BJ (cell line): ENCODE data around the gene CCNA2. TPM values are rescaled to one million over a fixed set of nuclear protein-coding genes. Genes with fewer than 3 reads are reported as not detected.
A peak's percentile ranks its signal among the peaks of the same experiment; 100 is the strongest.

Experiments used
- CTCF ChIA-PET: fragments of 350-600 bp; formaldehyde crosslinking; extraction: SDS; loops from one replicate; lab custom pipeline; 2021; ENCODE audit warnings: antibody characterized with exemption, inconsistent platforms; lab: Yijun Ruan, JAX
- POLR2A ChIA-PET: fragments of 300-600 bp; sonication (Branson Sonifier 250); formaldehyde crosslinking; extraction: SDS; loops from one replicate; lab custom pipeline; 2021; ENCODE audit warnings: antibody characterized with exemption; lab: Charles Lee
- DNase-seq: peaks from one replicate; pipeline ENCODE4 v3.0.0-alpha.2; 2011; ENCODE audit warnings: low read depth
- H3K27me3 ChIP-seq: 2 replicates; pipeline ENCODE4 v1.6.0; 2011; ENCODE audit warnings: low read length; ENCODE audit not compliant: control insufficient read depth, insufficient read depth
- H3K36me3 ChIP-seq: 2 replicates; pipeline ENCODE4 v1.5.1; 2011; ENCODE audit warnings: low read length; ENCODE audit not compliant: control insufficient read depth, insufficient read depth
- H3K4me3 ChIP-seq: 2 replicates; pipeline ENCODE4 v1.5.1; 2011; ENCODE audit warnings: low read depth, mild to moderate bottlenecking, control low read depth, low read length
- CTCF ChIP-seq: IDR thresholded peaks from 2 replicates; pipeline ENCODE4 v1.5.1; 2011; ENCODE audit warnings: low read depth, mild to moderate bottlenecking, control low read depth, inconsistent platforms, low read length, moderate library complexity; ENCODE audit not compliant: insufficient read depth
- polyA plus RNA-seq: library from polyadenylated mRNA; depleted of rRNA; stranded (reverse); fragments of >200 nt; gene quantifications from 2 replicates; pipeline ENCODE4 v1.2.3, GENCODE V29; 2011

The CCNA2 gene
- polyA plus RNA-seq, 1 experiment: 26.8 TPM

DNA sequence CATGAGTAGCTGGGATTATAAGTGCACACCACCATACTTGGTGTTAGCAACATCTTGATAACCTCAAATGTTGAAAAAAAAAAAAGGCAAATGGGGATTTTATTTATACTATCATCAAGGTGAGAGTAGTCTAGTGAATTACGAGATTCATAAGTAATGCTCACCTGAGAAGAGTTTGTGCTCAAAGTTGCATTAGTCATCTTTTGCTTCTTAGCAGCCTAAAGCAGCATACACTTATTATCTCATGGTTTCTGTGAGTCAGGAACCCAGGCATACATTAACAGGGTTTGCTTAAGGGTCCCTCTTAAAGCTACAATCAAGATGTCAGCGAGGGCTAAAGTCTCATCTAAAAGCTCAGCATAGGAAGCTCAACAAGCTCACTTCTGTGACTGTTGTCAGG is 30.7 kb downstream of the CCNA2 start:
- CTCF ChIA-PET: no interaction called here

DNA sequence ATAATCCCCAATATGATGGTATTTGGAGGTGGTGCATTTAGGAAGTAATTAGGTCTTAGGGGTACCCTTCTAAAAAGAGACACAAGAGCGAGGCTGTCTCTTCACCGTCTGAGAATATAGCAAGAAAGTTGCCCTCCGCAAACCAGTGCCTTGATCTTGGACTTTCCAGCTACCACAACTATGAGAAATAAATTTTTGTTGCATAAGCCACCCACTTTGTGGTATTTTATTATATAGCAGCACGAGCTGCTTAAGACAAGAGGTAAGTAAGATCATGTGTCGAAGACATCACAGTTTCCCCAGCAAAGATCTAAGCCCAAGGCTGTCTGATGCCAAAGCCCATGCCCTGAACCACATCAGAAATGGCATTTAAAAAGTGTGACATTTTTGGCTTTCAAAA is 32.2 kb downstream of the CCNA2 start:
- POLR2A ChIA-PET: no interaction called here
- Histone ChIP-seq H3K36me3 (no peaks in the 10 kb centered on the region), H3K4me3 (no peak overlapping the region), H3K27me3 (no peaks in the 10 kb centered on the region)
- TF ChIP-seq CTCF: no peak
- CTCF ChIA-PET: interaction anchor here (0.9 kb wide), 1 partner anchor 307 kb away, joined by 3 read pairs; no protein-coding TSS in a partner anchor
- peak; percentile 84 for DNase-seq

More for the DNA sequence above, 30.7 kb downstream of the CCNA2 start:
- no peaks in the 10 kb centered on the region for H3K27me3 ChIP-seq
- DNase-seq: no peak
- POLR2A ChIA-PET: no interaction called here
- no peak overlapping the region for H3K4me3 ChIP-seq
- no peak for TF ChIP-seq CTCF
- H3K36me3 ChIP-seq: no peaks in the 10 kb centered on the region

DNA sequence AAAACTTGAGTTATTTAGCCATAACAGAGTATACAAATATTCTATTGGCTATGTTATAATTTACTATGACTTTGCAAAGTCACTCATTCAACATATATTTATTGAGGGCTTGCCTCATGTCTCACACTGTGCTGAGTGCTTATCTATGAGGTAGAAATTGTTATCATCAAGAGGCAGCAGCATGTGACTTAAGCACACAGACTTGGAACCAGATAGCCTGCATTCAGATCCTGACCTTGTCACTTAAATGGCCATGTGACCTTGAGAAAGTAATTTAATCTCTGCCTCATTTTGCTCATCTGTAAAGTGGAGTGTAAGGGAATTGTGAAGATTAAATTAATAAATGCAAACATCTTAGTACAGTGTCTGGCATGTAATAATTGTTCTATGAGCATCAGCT is 32.7 kb downstream of the CCNA2 start:
- Histone ChIP-seq H3K36me3 (no peaks in the 10 kb centered on the region), H3K27me3 (no peaks in the 10 kb centered on the region), H3K4me3 (no peak overlapping the region)
- ChIA-PET CTCF (interaction anchor here (0.9 kb wide), 1 partner anchor 307 kb away, joined by 3 read pairs; no protein-coding TSS in a partner anchor), POLR2A (no interaction called here)
- no peak for TF ChIP-seq CTCF
- no peak for DNase-seq

GRCh38 chr4:121789960-121790829 is 33.5 kb downstream of the CCNA2 start:
- H3K4me3 ChIP-seq: no peak overlapping the region
- POLR2A ChIA-PET: no interaction called here
- no peak for TF ChIP-seq CTCF
- DNase-seq: peak; percentile 62
- CTCF ChIA-PET: interaction anchor here (1.1 to 1.2 kb wide), 2 partner anchors 11 to 17 kb away, joined by 3 read pairs; partner anchors contain the start of gene EXOSC9
- no peaks in the 10 kb centered on the region for H3K36me3 ChIP-seq
- H3K27me3 ChIP-seq: no peaks in the 10 kb centered on the region

DNA sequence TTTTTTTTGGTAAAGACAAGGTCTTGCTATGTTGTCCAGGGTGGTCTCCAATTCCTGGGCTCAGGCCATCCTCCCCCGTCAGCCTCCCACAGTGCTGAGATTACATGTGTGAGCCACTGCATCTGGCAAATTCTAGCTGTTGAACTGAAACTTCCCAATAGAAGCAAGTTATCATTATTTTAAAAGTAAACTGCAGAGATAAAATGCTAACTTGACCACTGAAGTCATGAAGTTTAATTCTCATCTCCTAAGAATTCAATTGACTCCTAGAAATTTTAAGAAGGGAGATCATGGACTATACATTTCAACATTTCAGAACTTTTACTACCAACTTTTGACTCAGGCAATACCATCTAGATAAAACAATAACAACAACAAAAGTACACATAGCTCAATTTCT is 34.2 kb downstream of the CCNA2 start:
- no peaks in the 10 kb centered on the region for H3K27me3 ChIP-seq
- no peaks in the 10 kb centered on the region for H3K36me3 ChIP-seq
- POLR2A ChIA-PET: no interaction called here
- DNase-seq: no peak
- H3K4me3 ChIP-seq: no peak overlapping the region
- CTCF ChIA-PET: interaction anchor here (1.1 to 1.2 kb wide), 2 partner anchors 11 to 17 kb away, joined by 3 read pairs; partner anchors contain the start of gene EXOSC9
- TF ChIP-seq CTCF: no peak
